ENCODE data around the gene BIRC2.

BIRC2 gene

GRCh38 chr11:102406099-102406498 lies 59.1 kb downstream of the BIRC2 start:
- no peak for DNase-seq

DNA sequence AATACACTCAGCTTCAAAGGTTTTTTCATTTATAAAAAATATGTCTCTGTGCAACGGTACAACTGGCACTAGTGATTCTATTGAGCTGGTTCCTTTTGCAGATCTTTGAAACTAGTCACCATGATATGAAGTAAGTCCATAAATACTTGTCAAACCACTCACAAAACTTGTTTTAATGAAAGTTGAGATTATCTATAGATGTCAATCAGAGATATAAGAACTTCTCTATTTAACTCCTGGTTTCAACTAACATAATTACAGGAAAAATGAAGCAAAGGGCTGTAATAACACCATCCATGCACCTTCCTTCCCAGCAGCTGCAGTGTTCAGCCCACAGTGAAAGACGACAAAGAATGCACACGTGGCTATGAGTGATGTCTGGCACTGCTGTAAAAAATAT lies 60.9 kb downstream of the BIRC2 start:
- DNase-seq = no peak

GRCh38 chr11:102408339-102408738 lies 61.3 kb downstream of the BIRC2 start:
- DNase-seq = no peak

DNA sequence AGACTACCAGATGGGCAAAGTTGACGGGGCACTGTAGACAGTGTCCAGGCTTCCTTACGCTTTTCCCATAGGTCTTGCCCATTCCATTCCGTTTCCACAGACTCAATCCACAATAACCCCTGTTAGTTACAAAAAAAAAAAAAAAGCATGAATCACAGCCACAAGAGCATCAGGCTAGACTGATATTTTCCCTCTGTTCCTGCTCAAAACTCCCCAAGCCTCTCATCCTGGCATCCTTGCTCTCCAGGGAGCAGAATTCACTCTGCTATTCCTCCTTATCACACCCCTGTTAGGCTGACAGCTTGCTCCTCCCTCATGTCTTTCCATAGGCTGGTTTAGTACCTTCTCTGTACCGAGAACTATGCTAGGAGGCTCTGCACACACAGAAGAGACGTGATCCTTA lies 63.4 kb downstream of the BIRC2 start:
- DNase-seq = no peak

GRCh38 chr11:102411142-102411541 lies 64.1 kb downstream of the BIRC2 start:
- no peak for DNase-seq

GRCh38 chr11:102413497-102413896 lies 66.5 kb downstream of the BIRC2 start:
- no peak for DNase-seq

GRCh38 chr11:102414559-102414958 lies 67.5 kb downstream of the BIRC2 start:
- no peak for DNase-seq

DNA sequence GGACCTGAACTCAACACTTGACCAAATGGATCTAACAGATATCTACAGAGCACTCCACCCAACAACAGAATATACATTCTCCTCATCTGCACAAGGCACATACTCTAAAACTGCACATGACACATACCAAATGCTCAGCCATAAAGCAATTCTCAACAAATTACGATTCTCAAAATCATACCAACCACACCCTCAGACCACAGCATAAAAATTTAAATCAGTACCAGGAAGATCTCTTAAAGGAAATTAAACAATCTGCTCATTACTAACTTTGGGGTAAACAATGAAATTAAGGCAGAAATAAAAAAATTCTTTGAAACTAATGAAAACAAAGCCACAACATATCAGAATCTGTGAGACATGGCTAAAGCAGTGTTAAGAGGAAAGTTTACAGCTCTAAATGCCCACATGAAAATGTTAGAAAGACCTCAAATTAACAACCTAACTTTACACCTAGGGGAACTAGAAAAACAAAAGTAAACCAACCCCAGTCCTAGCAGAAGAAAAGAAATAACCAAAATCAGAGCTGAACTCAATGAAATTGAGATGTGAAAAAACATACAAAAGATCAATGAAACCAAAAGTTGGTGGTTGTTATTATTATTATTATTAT lies 68.4 kb downstream of the BIRC2 start:
- no peak for DNase-seq

- DNase-seq = no peak
Measured at GRCh38 chr11:102416976-102417375, 70.0 kb downstream of the BIRC2 start.

GRCh38 chr11:102419181-102419580 lies 72.2 kb downstream of the BIRC2 start:
- no peak for DNase-seq

DNA sequence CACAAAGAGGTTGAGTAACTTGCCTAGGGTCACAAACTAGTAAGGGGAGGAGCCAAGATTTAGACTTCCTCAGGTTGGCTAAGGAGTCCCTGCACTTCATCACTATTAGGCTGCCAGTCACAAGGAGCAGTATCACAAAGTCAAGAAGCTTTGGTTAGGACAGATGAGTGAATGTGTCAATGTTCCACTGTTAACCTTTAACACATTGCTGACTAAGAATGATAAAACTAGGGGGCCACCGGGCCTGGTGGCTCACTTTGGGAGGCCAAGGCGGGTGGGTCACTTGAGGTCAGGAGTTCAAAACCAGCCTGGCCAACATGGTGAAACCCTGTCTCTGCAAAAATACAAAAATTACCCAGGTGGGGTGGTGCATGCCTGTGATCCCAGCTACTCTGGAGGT lies 73.5 kb downstream of the BIRC2 start:
- no peak for DNase-seq

DNA sequence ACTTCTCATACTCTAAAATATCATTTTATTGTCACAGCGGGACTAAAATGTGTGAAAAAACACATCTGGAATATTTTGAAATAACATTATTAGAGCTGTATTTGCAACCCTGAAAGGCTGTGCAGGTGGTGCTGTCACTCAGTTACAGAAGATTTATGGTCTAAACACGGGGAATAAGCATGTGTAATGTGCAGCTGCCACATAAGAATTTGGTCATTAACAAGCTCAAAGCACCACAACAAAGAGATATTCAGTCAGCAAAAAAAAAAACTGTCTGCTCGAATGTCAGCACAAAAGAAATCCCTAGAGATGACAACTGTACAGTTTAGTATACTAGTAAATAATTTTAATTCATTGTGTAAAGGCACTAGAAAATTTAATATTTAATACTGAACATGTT lies 74.2 kb downstream of the BIRC2 start:
- no peak for DNase-seq

GRCh38 chr11:102422817-102423712 lies 76.1 kb downstream of the BIRC2 start:
- no peak for DNase-seq

DNA sequence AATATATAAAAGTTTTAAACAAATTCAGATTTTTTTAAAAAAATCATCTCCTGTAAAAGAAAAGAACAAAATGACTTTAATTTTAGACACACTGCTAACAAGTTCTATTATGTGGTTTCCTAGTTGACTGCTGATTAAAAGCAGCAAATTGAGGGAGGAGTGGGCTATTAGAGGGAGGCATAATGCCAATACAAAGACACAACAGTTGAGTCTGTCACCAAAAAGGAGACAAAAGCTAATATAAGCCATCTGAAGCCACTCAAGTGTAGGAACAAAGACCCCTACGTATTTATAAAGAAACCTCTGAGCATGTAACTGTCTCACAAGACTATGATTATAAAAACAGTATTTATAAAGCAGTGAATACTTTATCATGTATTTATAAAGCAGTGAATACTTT lies 76.9 kb downstream of the BIRC2 start:
- no peak for DNase-seq

DNA sequence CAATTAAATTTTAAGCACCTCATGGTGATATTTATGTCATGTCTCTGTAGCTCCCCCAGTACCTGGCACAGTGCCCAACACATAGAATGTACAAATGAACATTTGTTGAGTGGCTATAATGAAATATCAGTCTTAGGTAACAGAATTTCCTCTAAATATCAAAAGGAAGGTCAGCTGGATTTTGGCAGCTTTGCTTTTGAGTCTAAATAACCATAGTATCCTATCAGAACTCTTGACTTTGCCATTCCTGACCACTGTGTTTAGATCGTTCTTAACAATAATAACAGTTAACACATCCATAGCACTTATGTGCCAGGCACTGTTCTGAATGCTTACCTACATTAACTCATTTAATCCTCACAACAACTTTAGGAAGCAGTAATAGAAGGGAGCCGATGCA lies 79.0 kb downstream of the BIRC2 start:
- no peak for DNase-seq

- DNase-seq = no peak
Measured at GRCh38 chr11:102426570-102426969, 79.6 kb downstream of the BIRC2 start.

DNA sequence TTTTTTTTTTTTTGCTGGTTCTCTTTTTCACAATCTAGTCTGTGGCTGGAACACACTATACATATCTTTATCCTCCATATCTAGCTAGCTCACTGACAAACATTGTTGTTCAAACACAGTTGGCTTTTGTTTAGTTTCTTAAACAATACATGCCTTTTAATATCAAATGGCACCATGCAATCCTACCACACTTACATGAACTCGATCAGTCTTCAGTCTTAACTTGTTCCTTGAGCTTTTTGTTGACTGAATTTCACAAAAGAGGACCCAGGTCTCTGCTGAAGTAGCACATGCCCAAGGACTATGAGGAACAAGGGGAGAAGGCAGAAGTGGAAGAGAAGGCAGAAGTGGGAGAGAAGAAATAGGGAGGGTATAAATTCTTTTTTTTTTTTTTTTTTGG lies 80.1 kb downstream of the BIRC2 start:
- DNase-seq = no peak

All from effector CD4-positive, alpha-beta T cell (primary cell).